ENCODE data around the gene ABCA4.

- TF ChIP-seq POLR2A (IDR thresholded peaks at IDR 0.05; ENCODE audit: borderline replicate concordance, extremely low read depth, insufficient read depth, insufficient read length): no peak
- TF ChIP-seq EZH2 (IDR thresholded peaks at IDR 0.05): no peak
- TF ChIP-seq POLR2AphosphoS5 (IDR thresholded peaks at IDR 0.05; ENCODE audit: low read depth, low read length): no peak
- TF ChIP-seq SP1 (IDR thresholded peaks at IDR 0.05; ENCODE audit: low read depth): no peak
- no peak for TF ChIP-seq RAD21 (IDR thresholded peaks at IDR 0.05; ENCODE audit: low read depth)
- no peak for TF ChIP-seq CTCF (IDR thresholded peaks at IDR 0.05 in 2 of 3, conservative IDR thresholded peaks at IDR 0.05 in 1 of 3; ENCODE audit: borderline replicate concordance in 1 of 3, insufficient read depth in 1 of 3, low read depth in 2 of 3, low read length in 2 of 3)
- no peak for TF ChIP-seq YY1 (IDR thresholded peaks at IDR 0.05; ENCODE audit: extremely low read depth, insufficient replicate concordance, low read depth, low read length)
- TF ChIP-seq REST (IDR thresholded peaks at IDR 0.05; ENCODE audit: low read depth): no peak
- no peak for TF ChIP-seq ELF1 (IDR thresholded peaks at IDR 0.05; ENCODE audit: borderline replicate concordance, low read depth)
- TF ChIP-seq SIN3A (IDR thresholded peaks at IDR 0.05; ENCODE audit: low read depth): no peak
- TF ChIP-seq MAX (IDR thresholded peaks at IDR 0.05): no peak
Measured at GRCh38 chr1:93991271-93991670, 129.7 kb downstream of the ABCA4 start.
